Fibroblast of lung (primary cell): ENCODE measurements around the gene GOLGA8S. TPM values are rescaled to one million over a fixed set of nuclear protein-coding genes. Genes with fewer than 3 reads are reported as not detected.

Source experiments
- DNase-seq, 2 donors: peaks; one replicate each; pipeline versions ENCODE4 v3.0.0 to v3.0.0-alpha.2; 2010; ENCODE audit warnings: low read depth in 2 of 2
- H2AFZ ChIP-seq: 2 replicates; pipeline ENCODE4 v1.5.1; 2012; ENCODE audit warnings: low read length, control low read depth, inconsistent platforms
- H3K27ac ChIP-seq: 2 replicates; pipeline ENCODE4 v1.5.1; 2011; ENCODE audit warnings: low read length, control low read depth; ENCODE audit not compliant: insufficient read depth
- H3K27me3 ChIP-seq: 2 replicates; pipeline ENCODE4 v1.5.1; 2011; ENCODE audit warnings: mild to moderate bottlenecking, low read length; ENCODE audit not compliant: control insufficient read depth, insufficient read depth
- H3K36me3 ChIP-seq: 2 replicates; pipeline ENCODE4 v1.5.1; 2011; ENCODE audit warnings: low read length; ENCODE audit not compliant: control insufficient read depth, insufficient read depth
- H3K4me1 ChIP-seq: 2 replicates; pipeline ENCODE4 v1.5.1; 2011; ENCODE audit warnings: low read length; ENCODE audit not compliant: control insufficient read depth, insufficient read depth; ENCODE audit errors: extremely low read depth
- H3K4me2 ChIP-seq: 2 replicates; pipeline ENCODE4 v1.5.1; 2011; ENCODE audit warnings: low read length, control low read depth; ENCODE audit not compliant: insufficient read depth; ENCODE audit errors: extremely low read depth
- H3K4me3 ChIP-seq, 4 experiments: fragments of 200-600 bp in 1 of 4; sonication (generic) in 1 of 4; replicated peaks in 1 of 4; 2 replicates each; pipeline ENCODE4 v1.5.1; 2011 to 2016; ENCODE audit warnings: low read length in 4 of 4, low read depth in 3 of 4, mild to moderate bottlenecking in 3 of 4, control low read depth in 2 of 4, inconsistent platforms in 1 of 4, mixed read lengths in 1 of 4; ENCODE audit not compliant: insufficient read depth in 1 of 4; ENCODE audit errors: control extremely low read depth in 1 of 4
- H3K79me2 ChIP-seq: 2 replicates; pipeline ENCODE4 v1.5.1; 2012; ENCODE audit warnings: mild to moderate bottlenecking, low read length, inconsistent platforms; ENCODE audit not compliant: control insufficient read depth, insufficient read depth
- H3K9ac ChIP-seq: 2 replicates; pipeline ENCODE4 v1.5.1; 2011; ENCODE audit warnings: mild to moderate bottlenecking, low read length, control low read depth; ENCODE audit not compliant: insufficient read depth
- H3K9me3 ChIP-seq: 2 replicates; pipeline ENCODE4 v1.5.1; 2012; ENCODE audit warnings: low read depth, low read length; ENCODE audit not compliant: control insufficient read depth, insufficient read depth
- H4K20me1 ChIP-seq: 2 replicates; pipeline ENCODE4 v1.5.1; 2011; ENCODE audit warnings: low read length; ENCODE audit not compliant: control insufficient read depth, insufficient read depth; ENCODE audit errors: extremely low read depth
- CTCF ChIP-seq, 2 donors: IDR thresholded peaks in 1 of 2; conservative IDR thresholded peaks in 1 of 2; 1 replicate in 1 of 2; 2 replicates in 1 of 2; pipeline ENCODE4 v1.5.1; 2011 to 2012; ENCODE audit warnings: low read length in 2 of 2, control low read depth in 1 of 2, inconsistent platforms in 1 of 2, low read depth in 1 of 2, mild to moderate bottlenecking in 1 of 2
- EZH2 ChIP-seq: IDR thresholded peaks from 2 replicates; pipeline ENCODE4 v1.5.1; 2012; ENCODE audit warnings: low read length, control low read depth, mild to moderate bottlenecking; ENCODE audit errors: missing control alignments
- polyA plus RNA-seq, 2 donors: library from polyadenylated mRNA; depleted of rRNA in 1 of 2; stranded (reverse) in 1 of 2; unstranded in 1 of 2; fragments of >200 nt; gene quantifications; 2 replicates each; pipeline ENCODE4 v1.2.1, GENCODE V29; 2011 to 2012; ENCODE audit warnings: missing spikeins in 1 of 2
- total RNA-seq: library from RNA; depleted of rRNA; stranded (reverse); fragments of >200 nt; gene quantifications from 2 replicates; pipeline ENCODE4 v1.2.1, GENCODE V29; 2014

Gene GOLGA8S
- total and polyA plus RNA-seq, 2 donors (not counting 1 experiment from before 2014, with no cell fraction given): under 0.01 to 0.03 TPM

- DNase-seq: no peak
- TF ChIP-seq CTCF (conservative IDR thresholded peaks at IDR 0.05 in 1 of 2, IDR thresholded peaks at IDR 0.05 in 1 of 2; ENCODE audit: low read depth in 1 of 2, low read length in 2 of 2) (no peak), EZH2 (no peak)
- H3K79me2 ChIP-seq: no peaks in the 10 kb centered on the region
- H3K36me3 ChIP-seq: no peaks in the 10 kb centered on the region
- no peak overlapping the region for H3K4me3 ChIP-seq
- no peaks in the 10 kb centered on the region for H4K20me1 ChIP-seq
- no peak overlapping the region for H3K9ac ChIP-seq
- H3K27me3 ChIP-seq: no peaks in the 10 kb centered on the region
- H3K4me2 ChIP-seq: no peak overlapping the region
- H2AFZ ChIP-seq: no peak overlapping the region
- no peak overlapping the region for H3K27ac ChIP-seq
- H3K9me3 ChIP-seq: no peaks in the 10 kb centered on the region
- H3K4me1 ChIP-seq: no peaks in the 10 kb centered on the region
These were observed 29.8 kb downstream of the GOLGA8S start for GRCh38 chr15:23384371-23384770.

GRCh38 chr15:23385886-23386430, 31.4 kb downstream of the GOLGA8S start:
- no peak for TF ChIP-seq CTCF (conservative IDR thresholded peaks at IDR 0.05 in 1 of 2, IDR thresholded peaks at IDR 0.05 in 1 of 2; ENCODE audit: low read depth in 1 of 2, low read length in 2 of 2)
- TF ChIP-seq EZH2: no peak
- Histone ChIP-seq H2AFZ (no peak overlapping the region), H3K79me2 (no peaks in the 10 kb centered on the region), H3K4me3 (no peak overlapping the region), H3K9me3 (no peaks in the 10 kb centered on the region), H3K27ac (no peak overlapping the region), H4K20me1 (no peaks in the 10 kb centered on the region), H3K36me3 (no peaks in the 10 kb centered on the region), H3K4me2 (no peak overlapping the region), H3K27me3 (no peaks in the 10 kb centered on the region), H3K4me1 (no peaks in the 10 kb centered on the region), H3K9ac (no peak overlapping the region)
- no peak for DNase-seq

DNA sequence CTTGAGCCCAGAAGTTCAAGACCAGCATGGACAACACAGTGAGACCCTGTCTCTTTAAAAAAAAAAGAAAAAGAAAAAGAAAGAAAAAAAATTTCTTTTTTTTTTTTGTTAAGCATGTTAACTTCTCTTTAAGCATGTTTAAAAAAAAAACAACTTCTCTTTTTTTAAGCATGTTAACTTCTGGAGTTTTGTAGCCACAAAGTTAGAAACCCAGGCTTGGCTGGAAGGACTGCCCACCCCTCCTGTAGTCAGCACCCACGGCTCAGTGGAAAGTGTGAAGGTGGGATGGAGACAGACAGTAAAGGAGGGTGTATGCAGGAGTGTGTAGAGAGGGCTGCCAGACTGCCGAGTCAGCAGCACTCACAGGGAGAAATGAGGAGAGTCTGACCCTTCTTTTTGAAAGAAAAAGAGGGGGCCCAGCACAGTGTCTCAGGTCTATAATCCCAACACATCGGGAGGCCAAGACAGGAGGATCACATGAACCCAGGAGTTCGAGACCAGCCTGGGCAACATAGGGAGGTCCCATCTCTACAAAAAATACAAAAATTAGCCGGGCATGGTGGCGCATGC, 33.2 kb downstream of the GOLGA8S start:
- Histone ChIP-seq H3K27me3 (no peaks in the 10 kb centered on the region), H3K79me2 (no peaks in the 10 kb centered on the region), H2AFZ (no peak overlapping the region), H3K9ac (no peak overlapping the region), H4K20me1 (no peaks in the 10 kb centered on the region), H3K4me1 (no peaks in the 10 kb centered on the region), H3K27ac (no peak overlapping the region), H3K36me3 (no peaks in the 10 kb centered on the region), H3K9me3 (no peaks in the 10 kb centered on the region), H3K4me3 (no peak overlapping the region), H3K4me2 (no peak overlapping the region)
- TF ChIP-seq EZH2 (no peak), CTCF (conservative IDR thresholded peaks at IDR 0.05 in 1 of 2, IDR thresholded peaks at IDR 0.05 in 1 of 2; ENCODE audit: low read depth in 1 of 2, low read length in 2 of 2) (no peak)
- no peak for DNase-seq
